Tibial artery (tissue), 4 donors: ENCODE data around the gene PRSS27.

Source experiments
- DNase-seq, 2 donors: peaks; one replicate each; pipeline ENCODE4 v3.0.0-alpha.2; 2019
- H3K27ac ChIP-seq, 2 donors: fragments of 200-600 bp; sonication (generic) in 1 of 2; 1 replicate in 1 of 2; 2 replicates in 1 of 2; pipeline ENCODE4 v1.5.1; 2018 to 2019; ENCODE audit warnings: mild to moderate bottlenecking in 1 of 2
- H3K27me3 ChIP-seq, 2 donors: fragments of 200-600 bp; sonication (generic) in 1 of 2; one replicate each; pipeline versions ENCODE4 v1.5.1 to v1.6.0; 2016 to 2019
- H3K36me3 ChIP-seq, 3 donors: fragments of 200-600 bp; sonication (generic) in 2 of 3; one replicate each; pipeline ENCODE4 v1.5.1; 2016 to 2019; ENCODE audit warnings: mild to moderate bottlenecking in 2 of 3
- H3K4me1 ChIP-seq, 4 donors: fragments of 200-600 bp; sonication (generic) in 2 of 4; 1 replicate in 3 of 4; 2 replicates in 1 of 4; pipeline ENCODE4 v1.5.1; 2016 to 2019
- H3K4me3 ChIP-seq, 2 donors: fragments of 200-600 bp; sonication (generic) in 1 of 2; 1 replicate in 1 of 2; 2 replicates in 1 of 2; pipeline ENCODE4 v1.5.1; 2018 to 2019; ENCODE audit warnings: mild to moderate bottlenecking in 2 of 2
- H3K9me3 ChIP-seq, 3 donors: fragments of 200-600 bp; sonication (generic) in 1 of 3; one replicate each; pipeline ENCODE4 v1.5.1; 2016 to 2019
- intact Hi-C: fragments of 100-400 bp; cut with DNase I; formaldehyde crosslinking; loops from one replicate; pipeline ENCODE4 v1.15.0; 2023; ENCODE audit warnings: low total_unique reads
- TF ChIP-seq, protein P1 (sequence below), 2 experiments: fragments of 200-600 bp in 1 of 2; fragments of 450-650 bp in 1 of 2; IDR thresholded peaks; one replicate each; pipeline ENCODE4 v1.5.1; 2017 to 2019; ENCODE audit warnings: antibody characterized with exemption in 2 of 2, mild to moderate bottlenecking in 1 of 2, moderate library complexity in 1 of 2

Gene PRSS27

DNA sequence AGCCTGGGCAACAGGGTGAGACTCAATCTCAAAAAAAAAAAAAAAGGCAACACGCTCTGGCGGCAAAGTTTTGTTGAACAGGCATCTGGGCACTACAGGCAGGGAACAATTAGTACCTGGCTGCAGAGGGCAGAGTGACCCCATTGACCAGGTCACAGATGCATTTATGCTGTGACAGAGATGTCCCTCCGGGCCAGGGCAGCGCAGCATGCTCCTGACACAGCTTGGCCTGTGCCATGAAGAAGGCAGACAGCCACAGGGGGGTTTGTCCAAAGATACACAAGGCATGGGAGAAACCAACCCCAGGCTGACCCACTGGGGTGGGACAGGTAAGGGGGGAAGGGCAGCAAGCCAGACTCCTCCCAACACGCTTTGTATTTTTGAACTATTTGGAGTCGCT, 24.7 kb upstream of the PRSS27 start:
- H3K4me3 ChIP-seq = no peak overlapping the region
- DNase-seq = no peak
- no peaks in the 10 kb centered on the region for H3K9me3 ChIP-seq
- peaks cover 0 to 25% of the 10 kb centered on the region in 2 donors for H3K27me3 ChIP-seq
- intact Hi-C loops = no loop called here
- H3K27ac ChIP-seq = no peak overlapping the region
- H3K36me3 ChIP-seq = no peaks in the 10 kb centered on the region
- H3K4me1 ChIP-seq = no peaks in the 10 kb centered on the region
- TF ChIP-seq, protein P1, sequence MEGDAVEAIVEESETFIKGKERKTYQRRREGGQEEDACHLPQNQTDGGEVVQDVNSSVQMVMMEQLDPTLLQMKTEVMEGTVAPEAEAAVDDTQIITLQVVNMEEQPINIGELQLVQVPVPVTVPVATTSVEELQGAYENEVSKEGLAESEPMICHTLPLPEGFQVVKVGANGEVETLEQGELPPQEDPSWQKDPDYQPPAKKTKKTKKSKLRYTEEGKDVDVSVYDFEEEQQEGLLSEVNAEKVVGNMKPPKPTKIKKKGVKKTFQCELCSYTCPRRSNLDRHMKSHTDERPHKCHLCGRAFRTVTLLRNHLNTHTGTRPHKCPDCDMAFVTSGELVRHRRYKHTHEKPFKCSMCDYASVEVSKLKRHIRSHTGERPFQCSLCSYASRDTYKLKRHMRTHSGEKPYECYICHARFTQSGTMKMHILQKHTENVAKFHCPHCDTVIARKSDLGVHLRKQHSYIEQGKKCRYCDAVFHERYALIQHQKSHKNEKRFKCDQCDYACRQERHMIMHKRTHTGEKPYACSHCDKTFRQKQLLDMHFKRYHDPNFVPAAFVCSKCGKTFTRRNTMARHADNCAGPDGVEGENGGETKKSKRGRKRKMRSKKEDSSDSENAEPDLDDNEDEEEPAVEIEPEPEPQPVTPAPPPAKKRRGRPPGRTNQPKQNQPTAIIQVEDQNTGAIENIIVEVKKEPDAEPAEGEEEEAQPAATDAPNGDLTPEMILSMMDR (IDR thresholded peaks at IDR 0.05) = no peak

DNA sequence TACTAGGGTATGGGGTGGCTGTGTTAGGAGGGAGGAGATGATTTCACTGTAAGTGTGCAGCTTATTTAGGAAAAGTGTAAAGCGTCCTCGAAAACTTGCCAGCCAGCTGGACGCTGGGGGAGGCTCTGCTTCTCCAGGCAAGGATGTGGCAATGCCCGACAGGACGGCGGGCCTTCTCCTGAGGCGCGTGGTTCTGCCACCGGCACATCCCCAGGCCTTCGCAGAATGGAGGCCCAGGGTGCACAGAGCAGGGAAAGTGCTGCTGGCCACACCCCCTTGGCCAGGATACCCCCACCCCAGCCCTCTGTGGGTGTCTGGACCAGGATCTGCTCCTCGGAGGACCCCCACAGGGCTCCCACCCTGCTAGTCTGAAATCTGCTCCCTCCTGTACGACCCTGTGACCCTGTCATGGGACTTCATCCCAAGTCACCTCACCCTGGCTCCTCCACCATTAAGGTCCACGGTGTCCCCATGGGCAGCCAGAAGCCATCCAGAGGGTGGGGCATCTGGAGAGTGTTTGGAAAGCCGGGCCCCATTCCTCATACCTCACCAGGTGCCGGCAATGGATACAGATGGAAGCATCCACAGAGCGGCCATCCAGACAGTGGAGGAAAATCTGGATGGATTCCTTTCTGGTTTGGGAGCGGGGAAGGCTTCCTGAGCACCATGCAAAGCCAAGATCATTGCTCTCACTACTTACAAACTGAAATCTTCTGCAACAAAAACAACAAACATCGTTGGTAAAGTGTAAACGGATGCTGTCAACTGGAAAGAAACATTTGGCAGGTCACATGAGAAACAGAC, 23.2 kb upstream of the PRSS27 start:
- H3K36me3 ChIP-seq = no peaks in the 10 kb centered on the region
- no peaks in the 10 kb centered on the region for H3K9me3 ChIP-seq
- no peak for DNase-seq
- H3K27ac ChIP-seq = no peak overlapping the region
- TF ChIP-seq, protein P1 (IDR thresholded peaks at IDR 0.05) = no peak
- H3K4me1 ChIP-seq = no peaks in the 10 kb centered on the region
- no peak overlapping the region for H3K4me3 ChIP-seq
- H3K27me3 ChIP-seq = peaks cover 0 to 40% of the 10 kb centered on the region in 2 donors
- intact Hi-C loops = no loop called here

DNA sequence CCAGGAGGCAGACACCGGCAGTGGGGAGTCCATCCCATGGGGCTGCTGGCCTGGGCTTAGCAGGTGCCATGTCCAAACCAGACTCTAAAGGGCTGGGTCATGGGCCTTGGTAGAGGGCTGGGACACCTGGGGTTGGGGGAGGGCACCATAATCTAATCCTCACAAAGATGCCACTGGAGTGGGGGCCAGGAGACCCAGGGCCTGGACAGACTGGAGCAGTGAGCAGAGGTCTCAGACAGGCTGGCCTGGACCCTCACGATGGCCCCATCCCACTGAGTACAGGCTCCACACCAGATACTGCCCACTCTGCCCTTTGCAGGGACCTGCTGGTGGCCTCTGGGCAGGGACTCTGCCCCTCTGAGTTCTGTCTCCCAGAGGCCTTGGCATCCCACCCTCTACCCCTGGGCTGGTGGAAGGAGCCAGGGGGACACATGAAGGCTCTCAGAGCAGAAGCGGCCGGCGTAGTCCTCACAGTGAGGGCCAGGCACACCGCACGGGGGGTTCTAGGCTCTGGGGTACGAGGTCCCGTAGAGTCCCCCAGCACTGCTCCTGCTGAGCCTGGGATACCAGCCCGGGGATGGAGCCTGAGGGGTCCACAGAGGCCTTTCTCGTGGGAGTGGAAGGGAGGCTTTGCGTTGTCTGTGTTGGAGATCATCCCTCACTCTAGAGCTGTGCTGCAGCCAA, 22.4 kb upstream of the PRSS27 start:
- H3K4me1 ChIP-seq = no peaks in the 10 kb centered on the region
- H3K27me3 ChIP-seq = peaks cover 0 to 47% of the 10 kb centered on the region in 2 donors
- H3K9me3 ChIP-seq = no peaks in the 10 kb centered on the region
- intact Hi-C loops = no loop called here
- no peak overlapping the region for H3K4me3 ChIP-seq
- H3K36me3 ChIP-seq = no peaks in the 10 kb centered on the region
- H3K27ac ChIP-seq = no peak overlapping the region
- no peak for DNase-seq
- TF ChIP-seq, protein P1 (IDR thresholded peaks at IDR 0.05) = no peak

DNA sequence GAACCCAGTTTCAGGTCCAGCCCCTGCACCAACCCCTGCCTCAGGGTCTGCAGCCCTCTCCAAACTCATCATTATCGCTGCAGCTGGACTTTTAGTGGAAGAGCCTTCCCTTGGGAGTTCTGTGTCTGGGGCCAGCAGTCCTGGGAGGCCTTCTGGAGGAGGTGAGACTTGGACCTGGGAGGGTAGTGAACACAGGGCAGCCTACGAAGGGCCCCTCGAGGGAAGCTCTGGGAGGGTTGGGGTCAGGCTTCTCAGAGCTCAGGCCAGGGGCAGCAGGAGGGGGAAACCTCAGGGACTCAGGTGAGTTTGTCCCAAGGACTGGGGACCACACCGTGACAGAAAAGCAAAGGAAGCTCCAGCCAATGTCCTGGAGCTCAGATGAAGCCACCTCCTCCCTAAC, 21.1 kb upstream of the PRSS27 start:
- intact Hi-C loops = no loop called here
- TF ChIP-seq, protein P1 (IDR thresholded peaks at IDR 0.05) = no peak

DNA sequence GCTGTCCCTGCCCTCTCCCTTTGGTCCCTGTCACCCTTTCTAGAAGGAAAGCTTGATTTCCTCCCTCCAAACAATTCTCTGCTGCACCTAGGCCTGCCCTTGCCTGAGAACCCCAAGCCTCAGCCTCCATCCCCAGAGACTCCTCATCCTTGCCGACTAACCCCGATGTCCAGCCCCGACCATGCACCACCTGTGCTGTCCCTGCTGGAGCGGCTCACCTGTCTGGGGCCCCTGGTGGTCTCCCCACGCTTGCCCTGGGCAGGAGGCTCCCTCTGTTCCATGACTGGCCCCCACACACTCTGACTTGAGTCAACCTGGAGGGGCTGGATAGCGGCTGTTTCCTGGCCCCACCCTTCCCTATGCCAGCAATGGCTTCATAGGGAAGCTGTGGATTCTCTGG, 20.5 kb upstream of the PRSS27 start:
- no peak overlapping the region for H3K4me3 ChIP-seq
- intact Hi-C loops = no loop called here
- no peak for DNase-seq

More for the DNA sequence above, 21.1 kb upstream of the PRSS27 start:
- H3K4me3 ChIP-seq = no peak overlapping the region
- H3K4me1 ChIP-seq = no peaks in the 10 kb centered on the region
- H3K9me3 ChIP-seq = no peaks in the 10 kb centered on the region
- H3K36me3 ChIP-seq = no peaks in the 10 kb centered on the region
- H3K27ac ChIP-seq = no peak overlapping the region
- peaks cover 0 to 60% of the 10 kb centered on the region in 2 donors for H3K27me3 ChIP-seq
- DNase-seq = no peak

More for the DNA sequence above, 20.5 kb upstream of the PRSS27 start:
- Histone ChIP-seq H3K9me3 (no peaks in the 10 kb centered on the region), H3K4me1 (no peaks in the 10 kb centered on the region), H3K36me3 (no peaks in the 10 kb centered on the region), H3K27ac (no peak overlapping the region), H3K27me3 (peaks cover 0 to 60% of the 10 kb centered on the region in 2 donors)
- TF ChIP-seq, protein P1 (IDR thresholded peaks at IDR 0.05) = no peak
